GM12892 (cell line): ENCODE measurements around the gene CAMK1D.

ENCODE experiments used
- DNase-seq: peaks from one replicate; pipeline ENCODE4 v3.0.0; 2011; ENCODE audit not compliant: insufficient read length
- FAIRE-seq: peaks from 2 replicates; lab custom pipeline; 2011; peaks lifted over from hg19 to GRCh38; lab: Jason Lieb, UNC
- POLR2A ChIP-seq: IDR thresholded peaks from 2 replicates; pipeline ENCODE4 v1.6.1; 2011; ENCODE audit warnings: low read depth, low read length, control low read depth
- POLR2AphosphoS5 ChIP-seq: IDR thresholded peaks from 2 replicates; pipeline ENCODE4 v1.6.1; 2011; ENCODE audit warnings: low read depth, low read length, control low read depth
- TAF1 ChIP-seq: IDR thresholded peaks from 2 replicates; pipeline ENCODE4 v1.6.1; 2011; ENCODE audit warnings: low read depth, mild to moderate bottlenecking, control low read depth, low read length, borderline replicate concordance

Gene CAMK1D

GRCh38 chr10:12512332-12513002, 163.1 kb downstream of the CAMK1D start:
- DNase-seq (no peak), FAIRE-seq (no peak)
- TF ChIP-seq POLR2A = no peak
- TF ChIP-seq TAF1 = no peak
- no peak for TF ChIP-seq POLR2AphosphoS5

GRCh38 chr10:12513003-12513365, 163.6 kb downstream of the CAMK1D start:
- no peak for TF ChIP-seq POLR2AphosphoS5
- no peak for TF ChIP-seq TAF1
- TF ChIP-seq POLR2A = no peak

GRCh38 chr10:12513775-12514673, 164.7 kb downstream of the CAMK1D start:
- FAIRE-seq = no peak
- no peak for DNase-seq
- no peak for TF ChIP-seq POLR2A
- TF ChIP-seq TAF1 = no peak
- no peak for TF ChIP-seq POLR2AphosphoS5

More at GRCh38 chr10:12513003-12513365, 163.6 kb downstream of the CAMK1D start:
- DNase-seq = no peak
- FAIRE-seq = no peak

GRCh38 chr10:12518024-12518423, 168.7 kb downstream of the CAMK1D start:
- no peak for DNase-seq
- FAIRE-seq = no peak
- no peak for TF ChIP-seq TAF1
- TF ChIP-seq POLR2AphosphoS5 = no peak
- TF ChIP-seq POLR2A = no peak

- no peak for DNase-seq
- no peak for FAIRE-seq
- no peak for TF ChIP-seq POLR2AphosphoS5
- TF ChIP-seq TAF1 = no peak
- TF ChIP-seq POLR2A = no peak
Observed at GRCh38 chr10:12521423-12521822, 172.1 kb downstream of the CAMK1D start.

GRCh38 chr10:12526311-12526710, 177.0 kb downstream of the CAMK1D start:
- FAIRE-seq (no peak), DNase-seq (no peak)
- TF ChIP-seq TAF1 (no peak), POLR2AphosphoS5 (no peak), POLR2A (no peak)

- FAIRE-seq (no peak), DNase-seq (no peak)
- TF ChIP-seq POLR2AphosphoS5 (no peak), TAF1 (no peak), POLR2A (no peak)
Observed at GRCh38 chr10:12529976-12530375, 180.6 kb downstream of the CAMK1D start.

GRCh38 chr10:12531305-12532220, 182.2 kb downstream of the CAMK1D start:
- TF ChIP-seq POLR2AphosphoS5 (no peak), POLR2A (no peak), TAF1 (no peak)
- DNase-seq (no peak), FAIRE-seq (no peak)

- DNase-seq (no peak), FAIRE-seq (no peak)
- TF ChIP-seq POLR2A (no peak), POLR2AphosphoS5 (no peak), TAF1 (no peak)
Observed at GRCh38 chr10:12533151-12533550, 183.8 kb downstream of the CAMK1D start.

GRCh38 chr10:12533723-12534122, 184.4 kb downstream of the CAMK1D start:
- no peak for TF ChIP-seq TAF1
- DNase-seq = no peak
- FAIRE-seq = no peak

- no peak for FAIRE-seq
- TF ChIP-seq POLR2A (no peak), POLR2AphosphoS5 (no peak), TAF1 (no peak)
- no peak for DNase-seq
Observed at GRCh38 chr10:12534824-12535223, 185.5 kb downstream of the CAMK1D start.
